Measurements from ENCODE around the gene SHC4. TPM values are rescaled to one million over a fixed set of nuclear protein-coding genes. Genes with fewer than 3 reads are reported as not detected.

SHC4 gene
- total and polyA plus RNA-seq, 2 of the 13 experiments (the other 11 are each of a cell fraction or from before 2014, with no cell fraction given): 0.04 TPM; not detected in 1

- CTCF ChIA-PET (ENCODE audit: low intra/inter-chr PET ratio, low total read pairs): no interaction called here
- no peak for DNase-seq (ENCODE audit: low spot score)
- in situ Hi-C loops (cut with HindIII; ENCODE audit: extremely low pct_ligation_motif_present, low pct_unique_long_range_greater_than_20kb) (no loop called here), intact Hi-C loops (cut with micrococcal nuclease; ENCODE audit: unreplicated experiment) (loop anchor here (10.0 kb wide), 1 partner anchor 161 kb away; the partner anchor contains the start of gene FBN1)
- TF ChIP-seq KAT7 (CRISPR knock-in tag; IDR thresholded peaks at IDR 0.05; ENCODE audit: borderline replicate concordance): no peak
- no peak for TF ChIP-seq RBAK (CRISPR knock-in tag; IDR thresholded peaks at IDR 0.05)
- TF ChIP-seq ZIK1 (CRISPR knock-in tag; IDR thresholded peaks at IDR 0.05; ENCODE audit: borderline replicate concordance, low read depth): no peak
- no peak for TF ChIP-seq SCMH1 (CRISPR knock-in tag; IDR thresholded peaks at IDR 0.05; ENCODE audit: borderline replicate concordance)
- TF ChIP-seq, protein P1, sequence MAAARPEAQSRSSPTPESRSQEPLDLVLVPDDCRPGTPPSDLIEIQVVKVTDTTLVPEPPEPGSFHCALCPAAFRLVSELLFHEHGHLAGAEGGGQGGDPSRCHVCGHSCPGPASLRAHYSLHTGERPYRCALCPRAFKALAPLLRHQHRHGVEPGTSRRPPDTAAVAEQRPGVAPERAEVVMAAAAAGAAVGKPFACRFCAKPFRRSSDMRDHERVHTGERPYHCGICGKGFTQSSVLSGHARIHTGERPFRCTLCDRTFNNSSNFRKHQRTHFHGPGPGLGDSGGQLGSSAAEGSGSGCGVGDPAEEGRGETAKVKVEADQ (CRISPR knock-in tag; IDR thresholded peaks at IDR 0.05; ENCODE audit: borderline replicate concordance): no peak
- TF ChIP-seq, protein P2, sequence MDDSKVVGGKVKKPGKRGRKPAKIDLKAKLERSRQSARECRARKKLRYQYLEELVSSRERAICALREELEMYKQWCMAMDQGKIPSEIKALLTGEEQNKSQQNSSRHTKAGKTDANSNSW (CRISPR knock-in tag; IDR thresholded peaks at IDR 0.05; ENCODE audit: borderline replicate concordance): no peak
- TF ChIP-seq IKZF1 (IDR thresholded peaks at IDR 0.05): no peak
- TF ChIP-seq ZNF225 (CRISPR knock-in tag; IDR thresholded peaks at IDR 0.05): no peak
- no peak for TF ChIP-seq PHF20 (CRISPR knock-in tag; IDR thresholded peaks at IDR 0.05)
- TF ChIP-seq HMGXB4 (CRISPR knock-in tag; IDR thresholded peaks at IDR 0.05; ENCODE audit: borderline replicate concordance in 1 of 2, low read depth in 1 of 2): no peak
- TF ChIP-seq MXI1 (IDR thresholded peaks at IDR 0.05; ENCODE audit: borderline replicate concordance, low read depth, low read length): no peak
- TF ChIP-seq KMT2A (CRISPR knock-in tag; IDR thresholded peaks at IDR 0.05): no peak
- no peak for TF ChIP-seq ZBTB34 (CRISPR knock-in tag; IDR thresholded peaks at IDR 0.05)
- TF ChIP-seq, protein P3, sequence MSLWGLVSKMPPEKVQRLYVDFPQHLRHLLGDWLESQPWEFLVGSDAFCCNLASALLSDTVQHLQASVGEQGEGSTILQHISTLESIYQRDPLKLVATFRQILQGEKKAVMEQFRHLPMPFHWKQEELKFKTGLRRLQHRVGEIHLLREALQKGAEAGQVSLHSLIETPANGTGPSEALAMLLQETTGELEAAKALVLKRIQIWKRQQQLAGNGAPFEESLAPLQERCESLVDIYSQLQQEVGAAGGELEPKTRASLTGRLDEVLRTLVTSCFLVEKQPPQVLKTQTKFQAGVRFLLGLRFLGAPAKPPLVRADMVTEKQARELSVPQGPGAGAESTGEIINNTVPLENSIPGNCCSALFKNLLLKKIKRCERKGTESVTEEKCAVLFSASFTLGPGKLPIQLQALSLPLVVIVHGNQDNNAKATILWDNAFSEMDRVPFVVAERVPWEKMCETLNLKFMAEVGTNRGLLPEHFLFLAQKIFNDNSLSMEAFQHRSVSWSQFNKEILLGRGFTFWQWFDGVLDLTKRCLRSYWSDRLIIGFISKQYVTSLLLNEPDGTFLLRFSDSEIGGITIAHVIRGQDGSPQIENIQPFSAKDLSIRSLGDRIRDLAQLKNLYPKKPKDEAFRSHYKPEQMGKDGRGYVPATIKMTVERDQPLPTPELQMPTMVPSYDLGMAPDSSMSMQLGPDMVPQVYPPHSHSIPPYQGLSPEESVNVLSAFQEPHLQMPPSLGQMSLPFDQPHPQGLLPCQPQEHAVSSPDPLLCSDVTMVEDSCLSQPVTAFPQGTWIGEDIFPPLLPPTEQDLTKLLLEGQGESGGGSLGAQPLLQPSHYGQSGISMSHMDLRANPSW (CRISPR knock-in tag; IDR thresholded peaks at IDR 0.05; ENCODE audit: borderline replicate concordance): no peak
- TF ChIP-seq ETV5 (CRISPR knock-in tag; IDR thresholded peaks at IDR 0.05; ENCODE audit: borderline replicate concordance): no peak
- TF ChIP-seq ZFP90 (CRISPR knock-in tag; IDR thresholded peaks at IDR 0.05; ENCODE audit: borderline replicate concordance): no peak
- no peak for TF ChIP-seq FOXJ3 (CRISPR knock-in tag; IDR thresholded peaks at IDR 0.05; ENCODE audit: borderline replicate concordance)
- ATAC-seq: no peak
- BruUV-seq (replicated peaks): no TSS peak
- Histone ChIP-seq H3K9me3 (ENCODE audit: low read length) (no peaks in the 10 kb centered on the region), H2AFZ (ENCODE audit: low read length) (no peak overlapping the region), H4K20me1 (ENCODE audit: insufficient read depth, low read length) (no peaks in the 10 kb centered on the region), H3K36me3 (replicated peaks in 1 of 2; ENCODE audit: control insufficient read depth in 1 of 2, insufficient read depth in 2 of 2, low read length in 2 of 2) (peaks cover 1 to 11% of the 10 kb centered on the region in 2 experiments; a peak in 1 of 5 replicates), H3K79me2 (ENCODE audit: insufficient read depth, low read length) (peaks cover 29% of the 10 kb centered on the region), H3K27ac (ENCODE audit: extremely low read length, insufficient read depth, low read length) (no peak overlapping the region), H3K4me2 (ENCODE audit: low read depth, low read length) (no peak overlapping the region), H3K4me3 (replicated peaks in 1 of 3; ENCODE audit: insufficient read depth in 1 of 3, low read depth in 2 of 3, low read length in 3 of 3) (no peak overlapping the region), H3K4me1 (ENCODE audit: insufficient read depth, low read length) (peaks cover 25% of the 10 kb centered on the region), H3K27me3 (ENCODE audit: control insufficient read depth in 1 of 2, insufficient read depth in 2 of 2, low read length in 2 of 2) (no peaks in the 10 kb centered on the region; a peak in 1 of 5 replicates), H3K9ac (ENCODE audit: insufficient read depth, low read depth, low read length) (no peak overlapping the region)
- POLR2A ChIA-PET: no interaction called here
- WGBS (ENCODE audit: low lambda C conversion rate): 100% methylated on average over 1 of the region's 2 CpGs
- no peak for FAIRE-seq
Observed at GRCh38 chr15:48805591-48805990, 158.1 kb downstream of the SHC4 start.
